Cardiac muscle cell (in vitro differentiated cells and primary cell): Measurements from ENCODE around the gene OSBPL5. TPM values are rescaled to one million over a fixed set of nuclear protein-coding genes. Genes with fewer than 3 reads are reported as not detected.

ENCODE experiments used
- DNase-seq, 2 donors: peaks; one replicate each; pipeline versions ENCODE4 v3.0.0 to v3.0.0-alpha.2; 2010 to 2017; ENCODE audit warnings: low read depth in 1 of 2, low spot score in 1 of 2
- H3K27ac ChIP-seq: fragments of 200-600 bp; sonication (generic); 2 replicates; pipeline ENCODE4 v1.5.1; 2016
- H3K27me3 ChIP-seq: fragments of 200-600 bp; sonication (generic); 2 replicates; pipeline ENCODE4 v1.6.0; 2016; ENCODE audit warnings: control low read depth
- H3K36me3 ChIP-seq: fragments of 200-600 bp; sonication (generic); 2 replicates; pipeline ENCODE4 v1.5.1; 2016; ENCODE audit warnings: control low read depth
- H3K4me1 ChIP-seq: fragments of 200-600 bp; sonication (generic); 2 replicates; pipeline ENCODE4 v1.8.1; 2017; ENCODE audit warnings: low read depth, mild to moderate bottlenecking, mixed run types
- H3K4me3 ChIP-seq: fragments of 200-600 bp; sonication (generic); 2 replicates; pipeline ENCODE4 v1.5.1; 2016; ENCODE audit warnings: mild to moderate bottlenecking
- H3K9me3 ChIP-seq: fragments of 200-600 bp; sonication (generic); 2 replicates; pipeline ENCODE4 v1.5.1; 2017; ENCODE audit warnings: low read depth, mild to moderate bottlenecking, control low read depth
- polyA plus RNA-seq: library from polyadenylated mRNA; unstranded; fragments of >200 nt; fragmentation: Nextera tagmentation; extraction: Ambion mirVana; gene quantifications from 2 replicates; pipeline ENCODE4 v1.2.1, GENCODE V29; 2016
- total RNA-seq: library from RNA; depleted of rRNA; stranded (reverse); fragments of >200 nt; gene quantifications from 2 replicates; pipeline ENCODE4 v1.2.3, GENCODE V29; 2016
- TF ChIP-seq, protein P1 (sequence below): IDR thresholded peaks from 2 replicates; pipeline ENCODE4 v1.5.1; 2012; ENCODE audit warnings: low read depth, mild to moderate bottlenecking, low read length

OSBPL5 gene
- total and polyA plus RNA-seq, 2 experiments from 2014 or later, result 20.9 to 33.9 TPM

DNA sequence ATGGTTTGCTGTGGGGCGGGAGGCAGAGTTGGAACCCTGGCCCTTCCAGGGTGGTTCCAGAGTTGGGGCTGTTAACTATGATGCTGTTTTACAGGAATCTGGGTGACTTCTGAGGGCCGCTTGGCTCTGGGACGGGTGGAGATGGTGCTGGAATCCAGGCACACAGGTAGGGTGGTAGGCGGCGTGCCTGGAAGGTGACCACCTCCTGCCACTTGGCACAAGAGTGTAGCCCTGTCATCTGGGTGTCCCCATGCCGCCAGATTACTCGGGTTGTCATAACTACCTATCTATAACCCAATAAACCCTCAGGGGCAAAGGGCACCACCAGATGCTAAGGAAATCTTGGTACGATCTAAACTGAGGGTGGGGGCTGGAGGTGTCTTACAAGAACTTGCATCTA, 109.2 kb downstream of the OSBPL5 start:
- H3K27me3 ChIP-seq, result no peaks in the 10 kb centered on the region
- no peak overlapping the region for H3K4me3 ChIP-seq
- H3K36me3 ChIP-seq, result no peaks in the 10 kb centered on the region
- TF ChIP-seq, protein P1, sequence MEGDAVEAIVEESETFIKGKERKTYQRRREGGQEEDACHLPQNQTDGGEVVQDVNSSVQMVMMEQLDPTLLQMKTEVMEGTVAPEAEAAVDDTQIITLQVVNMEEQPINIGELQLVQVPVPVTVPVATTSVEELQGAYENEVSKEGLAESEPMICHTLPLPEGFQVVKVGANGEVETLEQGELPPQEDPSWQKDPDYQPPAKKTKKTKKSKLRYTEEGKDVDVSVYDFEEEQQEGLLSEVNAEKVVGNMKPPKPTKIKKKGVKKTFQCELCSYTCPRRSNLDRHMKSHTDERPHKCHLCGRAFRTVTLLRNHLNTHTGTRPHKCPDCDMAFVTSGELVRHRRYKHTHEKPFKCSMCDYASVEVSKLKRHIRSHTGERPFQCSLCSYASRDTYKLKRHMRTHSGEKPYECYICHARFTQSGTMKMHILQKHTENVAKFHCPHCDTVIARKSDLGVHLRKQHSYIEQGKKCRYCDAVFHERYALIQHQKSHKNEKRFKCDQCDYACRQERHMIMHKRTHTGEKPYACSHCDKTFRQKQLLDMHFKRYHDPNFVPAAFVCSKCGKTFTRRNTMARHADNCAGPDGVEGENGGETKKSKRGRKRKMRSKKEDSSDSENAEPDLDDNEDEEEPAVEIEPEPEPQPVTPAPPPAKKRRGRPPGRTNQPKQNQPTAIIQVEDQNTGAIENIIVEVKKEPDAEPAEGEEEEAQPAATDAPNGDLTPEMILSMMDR, result no peak
- H3K4me1 ChIP-seq, result no peaks in the 10 kb centered on the region
- no peaks in the 10 kb centered on the region for H3K9me3 ChIP-seq
- DNase-seq, result no peak
- H3K27ac ChIP-seq, result no peak overlapping the region

DNA sequence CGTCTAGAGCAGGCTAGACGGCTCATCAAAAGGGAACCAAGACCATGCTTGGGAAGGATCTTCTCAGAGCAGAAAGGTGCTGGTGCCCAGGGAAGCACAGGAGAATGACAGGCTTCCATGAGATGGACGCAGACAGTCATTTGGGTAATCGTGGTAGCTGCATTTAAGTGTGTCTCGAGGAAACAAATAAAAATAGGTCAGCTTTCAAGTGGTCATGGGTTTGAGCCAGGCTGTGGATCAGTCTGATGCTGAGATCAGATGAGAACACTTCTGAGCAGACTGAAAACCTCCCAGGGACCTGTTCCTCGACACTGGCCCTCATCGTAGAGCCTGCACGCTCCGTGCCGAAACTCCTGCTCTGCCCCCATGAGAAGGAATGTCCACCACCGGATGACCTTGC, 112.5 kb downstream of the OSBPL5 start:
- H3K27me3 ChIP-seq, result no peaks in the 10 kb centered on the region
- no peaks in the 10 kb centered on the region for H3K9me3 ChIP-seq
- H3K36me3 ChIP-seq, result no peaks in the 10 kb centered on the region
- no peak for DNase-seq
- H3K4me1 ChIP-seq, result no peaks in the 10 kb centered on the region
- H3K27ac ChIP-seq, result no peak overlapping the region
- H3K4me3 ChIP-seq, result no peak overlapping the region
- TF ChIP-seq, protein P1, result no peak

DNA sequence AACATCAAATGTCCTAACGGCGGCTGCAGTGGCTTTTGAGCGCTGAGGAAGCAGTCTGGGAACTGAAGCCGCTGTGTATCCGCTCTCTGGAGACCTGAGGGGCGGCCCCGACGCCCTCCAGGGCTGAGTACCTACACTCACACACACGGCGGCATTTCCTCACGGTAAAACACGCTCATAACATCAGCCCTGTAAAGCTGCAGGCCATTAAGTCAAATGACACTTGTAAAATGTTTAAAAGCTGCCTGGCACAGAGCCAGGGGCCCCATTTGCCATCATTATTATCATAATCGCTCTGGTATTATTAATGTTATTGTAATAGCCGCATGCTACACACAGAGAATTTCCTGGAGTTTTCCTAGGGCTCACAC, 113.0 kb downstream of the OSBPL5 start:
- no peaks in the 10 kb centered on the region for H3K4me1 ChIP-seq
- TF ChIP-seq, protein P1, result no peak
- no peaks in the 10 kb centered on the region for H3K36me3 ChIP-seq
- no peak overlapping the region for H3K4me3 ChIP-seq
- no peak overlapping the region for H3K27ac ChIP-seq
- DNase-seq, result no peak
- H3K27me3 ChIP-seq, result no peaks in the 10 kb centered on the region
- H3K9me3 ChIP-seq, result no peaks in the 10 kb centered on the region

DNA sequence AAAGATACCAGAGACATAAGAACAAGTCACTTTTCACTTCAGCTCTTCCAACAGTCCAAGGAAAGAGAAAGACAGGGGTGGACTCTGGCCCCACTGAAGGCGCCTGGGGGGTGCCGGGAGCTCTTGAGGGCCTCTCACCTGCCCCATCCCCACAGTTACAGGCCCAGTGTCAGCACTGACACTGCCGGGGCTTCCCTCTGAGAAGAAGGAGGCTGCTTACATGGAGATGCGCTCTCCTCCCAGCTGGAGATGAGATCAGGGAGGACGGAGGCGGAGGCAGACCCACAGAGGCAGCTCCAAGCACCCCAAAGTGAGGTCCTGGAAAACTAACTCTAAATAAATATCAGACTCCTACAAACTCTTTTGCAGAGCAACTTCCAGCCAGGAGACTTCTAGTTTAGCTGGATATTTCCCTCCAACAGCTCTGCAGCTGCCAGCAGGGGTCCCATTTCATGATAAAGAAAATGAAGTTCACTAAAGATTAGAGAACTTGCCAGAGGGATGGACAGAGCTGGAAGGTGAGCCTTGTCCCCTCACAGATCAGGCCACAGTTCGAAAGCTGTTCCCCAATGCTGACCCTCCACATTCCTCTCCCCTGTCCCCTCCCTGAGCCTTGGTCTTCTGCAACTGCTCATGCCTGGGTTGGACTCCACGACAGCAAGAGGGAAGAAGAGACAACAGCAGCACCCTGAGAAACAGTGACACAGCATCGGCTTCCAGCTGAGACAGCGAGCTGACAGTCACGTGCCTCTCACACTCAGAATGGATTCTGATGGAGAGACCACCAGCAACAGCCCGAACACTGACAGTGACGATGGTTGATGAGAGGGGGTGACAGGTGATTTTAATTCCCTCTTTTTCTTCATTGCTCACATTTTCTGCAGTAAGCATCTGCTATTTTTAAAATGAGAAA, 113.7 kb downstream of the OSBPL5 start:
- no peak for DNase-seq
- no peak overlapping the region for H3K27ac ChIP-seq

DNA sequence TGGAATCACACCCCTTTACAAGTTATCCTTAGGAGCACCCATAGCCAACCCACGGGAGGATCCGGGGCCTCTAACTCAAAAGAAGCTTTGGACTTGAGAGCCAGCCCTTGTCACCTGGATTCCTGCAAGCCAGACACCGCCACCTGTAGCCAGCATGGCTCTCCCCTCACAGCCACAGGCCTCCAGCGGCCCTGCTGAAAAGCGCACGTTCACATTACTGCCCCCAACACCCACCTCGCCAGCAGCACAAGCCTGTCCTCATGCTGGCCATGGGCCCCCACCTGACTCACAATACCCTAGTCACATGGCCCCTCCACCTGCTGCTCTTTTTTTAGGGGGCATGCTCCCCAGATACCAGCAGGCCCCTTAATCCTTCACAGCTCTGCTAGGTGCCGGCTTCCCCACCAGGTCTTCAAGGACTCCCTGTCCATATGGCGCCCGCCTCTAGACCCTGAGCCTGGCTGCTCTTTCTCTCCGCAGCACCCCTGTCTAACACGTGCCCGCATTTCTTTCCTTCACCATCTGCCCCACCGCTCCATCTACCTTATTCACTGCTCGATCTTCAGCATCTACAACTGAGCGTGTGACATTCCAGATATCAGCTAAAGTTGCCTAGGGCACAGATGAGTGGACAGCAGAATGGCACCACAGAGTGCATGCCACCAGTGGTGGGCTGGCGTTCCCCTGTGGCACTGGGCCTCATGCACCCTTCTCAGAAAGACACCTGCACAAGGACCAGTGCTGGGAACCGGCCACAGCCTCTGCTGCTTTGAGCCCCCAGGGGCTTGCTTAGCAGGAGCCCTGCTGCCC, 114.5 kb downstream of the OSBPL5 start:
- no peaks in the 10 kb centered on the region for H3K4me1 ChIP-seq
- no peaks in the 10 kb centered on the region for H3K9me3 ChIP-seq
- H3K27ac ChIP-seq, result no peak overlapping the region
- DNase-seq, result no peak
- no peaks in the 10 kb centered on the region for H3K27me3 ChIP-seq
- H3K4me3 ChIP-seq, result no peak overlapping the region
- H3K36me3 ChIP-seq, result no peaks in the 10 kb centered on the region
- TF ChIP-seq, protein P1, result no peak

More for the DNA sequence above, 113.7 kb downstream of the OSBPL5 start:
- no peaks in the 10 kb centered on the region for H3K36me3 ChIP-seq
- H3K27me3 ChIP-seq, result no peaks in the 10 kb centered on the region
- H3K4me3 ChIP-seq, result no peak overlapping the region
- no peaks in the 10 kb centered on the region for H3K9me3 ChIP-seq
- H3K4me1 ChIP-seq, result no peaks in the 10 kb centered on the region
- TF ChIP-seq, protein P1, result peak; percentile 12
